Caco-2 (cell line): ENCODE results near the gene TRPC1. TPM values are rescaled to one million over a fixed set of nuclear protein-coding genes. Genes with fewer than 3 reads are reported as not detected.

ENCODE experiments used
- BruUV-seq: library from RNA; stranded (reverse); fragments of 400-500 nt; replicated peaks from 2 replicates; lab custom pipeline; 2021; lab: Mats Ljungman, UMichigan
- CTCF ChIA-PET: fragments of 300-600 bp; sonication (Branson Sonifier 250); formaldehyde crosslinking; loops from one replicate; lab custom pipeline; 2022; ENCODE audit warnings: antibody characterized with exemption; lab: Charles Lee
- POLR2A ChIA-PET: fragments of 300-600 bp; sonication (Branson Sonifier 250); formaldehyde crosslinking; loops from one replicate; lab custom pipeline; 2022; ENCODE audit warnings: antibody characterized with exemption; lab: Charles Lee
- DNase-seq, 2 experiments: peaks; one replicate each; pipeline versions ENCODE4 v3.0.0 to v3.0.0-alpha.2; 2020 to 2022
- H3K27me3 ChIP-seq: replicated peaks from 2 replicates; pipeline ENCODE4 v1.6.0; 2011; ENCODE audit warnings: low read length; ENCODE audit not compliant: control insufficient read depth, insufficient read depth
- H3K36me3 ChIP-seq: 2 replicates; pipeline ENCODE4 v1.5.1; 2011; ENCODE audit warnings: low read length; ENCODE audit not compliant: control insufficient read depth, insufficient read depth
- H3K4me1 ChIP-seq: fragments of 250-450 bp; sonication (Bioruptor Pico); 2 replicates; pipeline ENCODE4 v1.5.1; 2020; ENCODE audit warnings: mild to moderate bottlenecking
- H3K4me3 ChIP-seq: 2 replicates; pipeline ENCODE4 v1.5.1; 2011; ENCODE audit warnings: low read depth, mild to moderate bottlenecking, control low read depth, low read length
- H3K9me3 ChIP-seq: fragments of 250-450 bp; sonication (Bioruptor Pico); 2 replicates; pipeline ENCODE4 v1.5.1; 2020; ENCODE audit warnings: mild to moderate bottlenecking, moderate library complexity
- H3K27ac Mint-ChIP-seq: one replicate; pipeline ENCODE4 v1.8.0; 2022; ENCODE audit warnings: mixed read lengths; ENCODE audit not compliant: unreplicated experiment
- H3K27me3 Mint-ChIP-seq: one replicate; pipeline ENCODE4 v1.8.0; 2022; ENCODE audit warnings: mixed read lengths; ENCODE audit not compliant: insufficient read depth, unreplicated experiment
- H3K36me3 Mint-ChIP-seq: one replicate; pipeline ENCODE4 v1.8.0; 2022; ENCODE audit warnings: mild to moderate bottlenecking, mixed read lengths; ENCODE audit not compliant: insufficient read depth, unreplicated experiment
- H3K4me1 Mint-ChIP-seq: one replicate; pipeline ENCODE4 v1.8.0; 2022; ENCODE audit warnings: low read depth, mixed read lengths; ENCODE audit not compliant: unreplicated experiment
- H3K4me3 Mint-ChIP-seq: one replicate; pipeline ENCODE4 v1.8.0; 2022; ENCODE audit warnings: mild to moderate bottlenecking, moderate library complexity, mixed read lengths; ENCODE audit not compliant: unreplicated experiment
- H3K9me3 Mint-ChIP-seq: one replicate; pipeline ENCODE4 v1.8.0; 2022; ENCODE audit warnings: mixed read lengths; ENCODE audit not compliant: unreplicated experiment
- CTCF ChIP-seq, 2 experiments: fragments of 200-600 bp in 1 of 2; IDR thresholded peaks; 1 replicate in 1 of 2; 2 replicates in 1 of 2; pipeline versions ENCODE4 v1.5.1 to v1.8.0; 2011 to 2022; ENCODE audit warnings: antibody characterized with exemption in 1 of 2, control low read depth in 1 of 2, inconsistent platforms in 1 of 2, low read depth in 1 of 2, low read length in 1 of 2, mild to moderate bottlenecking in 1 of 2, moderate library complexity in 1 of 2; ENCODE audit not compliant: insufficient read depth in 1 of 2, severe bottlenecking in 1 of 2, unreplicated experiment in 1 of 2
- intact Hi-C: fragments of 100-400 bp; cut with micrococcal nuclease; formaldehyde crosslinking; loops from one replicate; pipeline ENCODE4 v1.10.0; 2022; ENCODE audit not compliant: unreplicated experiment
- total RNA-seq: library from RNA; stranded (reverse); gene quantifications from 2 replicates; pipeline ENCODE4 v1.2.3, GENCODE V29; 2022

The TRPC1 gene
- total RNA-seq, 1 experiment from 2014 or later, result 8.3 TPM

DNA sequence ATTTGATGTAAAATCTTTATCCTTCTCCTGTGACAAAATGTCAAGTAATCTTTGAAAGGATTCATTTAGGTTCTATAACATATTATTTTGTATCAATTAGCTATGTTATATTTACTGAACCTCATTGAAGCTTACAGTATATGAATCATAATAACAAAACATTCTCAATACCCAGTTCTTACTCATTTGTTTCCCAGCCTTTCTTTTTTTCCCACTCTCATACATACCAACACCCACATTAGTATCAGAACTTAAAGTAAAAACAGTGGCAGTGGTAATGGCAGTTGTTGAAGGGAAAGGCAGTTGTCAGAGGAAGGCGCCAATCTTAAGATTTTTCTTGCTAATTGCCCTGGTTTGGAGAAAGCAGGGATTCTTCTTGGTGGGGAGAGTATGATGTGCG is 33.2 kb upstream of the TRPC1 start:
- H3K27me3 ChIP-seq, result no peaks in the 10 kb centered on the region
- Mint-ChIP-seq H3K4me3 (no peak overlapping the region), H3K9me3 (no peaks in the 10 kb centered on the region), H3K27me3 (no peaks in the 10 kb centered on the region), H3K4me1 (no peaks in the 10 kb centered on the region), H3K36me3 (peaks cover 5% of the 10 kb centered on the region), H3K27ac (no peak overlapping the region)
- no peak for TF ChIP-seq CTCF (IDR thresholded peaks at IDR 0.05; ENCODE audit: insufficient read depth in 1 of 2, low read depth in 1 of 2, low read length in 1 of 2, severe bottlenecking in 1 of 2, unreplicated experiment in 1 of 2)
- BruUV-seq, result no TSS peak
- intact Hi-C loops, result no loop called here
- no peak for DNase-seq
- 0 out of 2 replicates have a peak, but pooled peaks cover 6% of the 10 kb centered on the region for H3K4me1 ChIP-seq
- CTCF ChIA-PET, result no interaction called here
- H3K9me3 ChIP-seq, result no peaks in the 10 kb centered on the region
- H3K36me3 ChIP-seq, result no peaks in the 10 kb centered on the region
- no peak overlapping the region for H3K4me3 ChIP-seq
- POLR2A ChIA-PET, result no interaction called here

- BruUV-seq, result no TSS peak
- H3K4me1 ChIP-seq, result 0 out of 2 replicates have a peak, but pooled peaks cover 6% of the 10 kb centered on the region
Measured at GRCh38 chr3:142691527-142691926, 32.3 kb upstream of the TRPC1 start.

DNA sequence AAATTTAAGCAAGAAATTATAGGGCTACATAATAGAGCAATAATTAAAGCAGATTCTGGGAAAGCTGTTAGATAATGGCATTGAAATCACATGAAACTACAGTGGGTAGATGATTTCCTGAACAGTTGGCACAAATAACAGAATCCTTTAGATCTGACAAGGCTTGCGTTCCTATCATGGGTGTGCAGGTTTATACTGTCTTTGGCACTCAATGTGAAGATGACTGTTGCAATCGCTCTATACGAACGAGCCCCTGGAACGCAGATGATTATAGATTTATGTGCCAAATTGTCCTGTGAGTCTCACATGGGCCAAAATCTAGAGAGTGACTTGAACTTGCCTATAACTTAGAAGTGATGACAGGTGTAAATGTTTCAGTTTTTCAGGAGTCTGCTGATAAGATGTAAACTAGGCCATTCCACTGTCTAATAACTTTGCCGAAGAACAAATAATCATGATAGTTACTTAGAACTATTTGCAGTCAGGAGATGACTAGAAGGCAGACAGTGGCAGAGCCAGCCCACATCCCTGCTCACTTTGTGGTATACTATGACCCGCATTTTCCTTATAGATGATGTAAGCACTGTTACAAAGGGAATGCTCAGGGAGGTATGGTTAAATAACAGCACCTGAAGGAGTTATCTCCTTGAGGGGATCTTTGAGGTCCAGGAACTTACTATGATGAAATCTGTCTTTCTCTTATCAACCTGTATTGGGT is 30.5 kb upstream of the TRPC1 start:
- CTCF ChIA-PET, result no interaction called here
- H3K4me3 Mint-ChIP-seq, result no peak overlapping the region
- intact Hi-C loops, result no loop called here

More at GRCh38 chr3:142691527-142691926, 32.3 kb upstream of the TRPC1 start:
- Mint-ChIP-seq H3K36me3 (peaks cover 5% of the 10 kb centered on the region), H3K27me3 (no peaks in the 10 kb centered on the region), H3K4me3 (no peak overlapping the region), H3K27ac (no peak overlapping the region), H3K9me3 (no peaks in the 10 kb centered on the region), H3K4me1 (no peaks in the 10 kb centered on the region)
- intact Hi-C loops, result no loop called here
- Histone ChIP-seq H3K36me3 (no peaks in the 10 kb centered on the region), H3K4me3 (no peak overlapping the region), H3K9me3 (no peaks in the 10 kb centered on the region), H3K27me3 (no peaks in the 10 kb centered on the region)
- POLR2A ChIA-PET, result no interaction called here
- CTCF ChIA-PET, result no interaction called here
- no peak for TF ChIP-seq CTCF (IDR thresholded peaks at IDR 0.05; ENCODE audit: insufficient read depth in 1 of 2, low read depth in 1 of 2, low read length in 1 of 2, severe bottlenecking in 1 of 2, unreplicated experiment in 1 of 2)
- no peak for DNase-seq

More for the DNA sequence above, 30.5 kb upstream of the TRPC1 start:
- BruUV-seq, result no TSS peak
- H3K4me1 Mint-ChIP-seq, result no peaks in the 10 kb centered on the region
- peaks cover 3% of the 10 kb centered on the region for H3K36me3 Mint-ChIP-seq
- TF ChIP-seq CTCF (IDR thresholded peaks at IDR 0.05; ENCODE audit: insufficient read depth in 1 of 2, low read depth in 1 of 2, low read length in 1 of 2, severe bottlenecking in 1 of 2, unreplicated experiment in 1 of 2), result no peak
- H3K27ac Mint-ChIP-seq, result no peak overlapping the region
- Histone ChIP-seq H3K27me3 (no peaks in the 10 kb centered on the region), H3K9me3 (no peaks in the 10 kb centered on the region), H3K36me3 (no peaks in the 10 kb centered on the region), H3K4me1 (0 out of 2 replicates have a peak, but pooled peaks cover 6% of the 10 kb centered on the region), H3K4me3 (no peak overlapping the region)
- H3K27me3 Mint-ChIP-seq, result no peaks in the 10 kb centered on the region
- no peaks in the 10 kb centered on the region for H3K9me3 Mint-ChIP-seq
- POLR2A ChIA-PET, result no interaction called here
- no peak for DNase-seq
